ENCODE measurements around the gene PRKCB. TPM values are rescaled to one million over a fixed set of nuclear protein-coding genes. Genes with fewer than 3 reads are reported as not detected.
"Not testable (repeated sequence)": the region's sequence is repeated elsewhere in the genome, so short reads cannot be mapped to it uniquely, and the experiment has no call there.

PRKCB gene
- total RNA-seq, 2 experiments from 2014 or later, result 77.8 to 81.0 TPM

GRCh38 chr16:24204150-24204665, 368.4 kb downstream of the PRKCB start:
- POLR2A ChIA-PET, result no interaction called here

GRCh38 chr16:24206926-24207325, 371.1 kb downstream of the PRKCB start:
- no peak for DNase-seq
- Mint-ChIP-seq H3K4me3 (no peak overlapping the region), H3K27ac (no peak overlapping the region), H3K27me3 (no peaks in the 10 kb centered on the region), H3K36me3 (ENCODE audit: low read depth) (peaks cover 24% of the 10 kb centered on the region), H3K9me3 (no peaks in the 10 kb centered on the region), H3K4me1 (no peaks in the 10 kb centered on the region)
- ChIA-PET POLR2A (no interaction called here), CTCF (interaction anchor here (0.5 to 0.7 kb wide), 3 partner anchors 16 to 928 kb away, joined by 3 to 4 read pairs (median 3); no protein-coding TSS in a partner anchor)

More at GRCh38 chr16:24204150-24204665, 368.4 kb downstream of the PRKCB start:
- CTCF ChIA-PET, result interaction anchor here (0.6 kb wide), 1 partner anchor 1847 kb away, joined by 3 read pairs; no protein-coding TSS in a partner anchor
- no peak overlapping the region for H3K27ac Mint-ChIP-seq
- H3K9me3 Mint-ChIP-seq, result no peaks in the 10 kb centered on the region
- no peak overlapping the region for H3K4me3 Mint-ChIP-seq
- H3K4me1 Mint-ChIP-seq, result no peaks in the 10 kb centered on the region
- DNase-seq, result no peak
- peaks cover 22% of the 10 kb centered on the region for H3K36me3 Mint-ChIP-seq (ENCODE audit: low read depth)
- no peaks in the 10 kb centered on the region for H3K27me3 Mint-ChIP-seq

GRCh38 chr16:24208710-24209109, 372.9 kb downstream of the PRKCB start:
- Mint-ChIP-seq H3K27me3 (no peaks in the 10 kb centered on the region), H3K4me1 (no peaks in the 10 kb centered on the region), H3K4me3 (no peak overlapping the region), H3K9me3 (no peaks in the 10 kb centered on the region), H3K36me3 (ENCODE audit: low read depth) (peaks cover 16% of the 10 kb centered on the region), H3K27ac (no peak overlapping the region)
- CTCF ChIA-PET, result interaction anchor here (0.5 to 0.8 kb wide), 2 partner anchors 104 to 137 kb away, joined by 3 read pairs; no protein-coding TSS in a partner anchor
- DNase-seq, result no peak
- POLR2A ChIA-PET, result no interaction called here

- no peak for DNase-seq
- H3K27me3 Mint-ChIP-seq, result no peaks in the 10 kb centered on the region
- no peaks in the 10 kb centered on the region for H3K4me1 Mint-ChIP-seq
- peaks cover 14% of the 10 kb centered on the region for H3K36me3 Mint-ChIP-seq (ENCODE audit: low read depth)
- ChIA-PET CTCF (no interaction called here), POLR2A (no interaction called here)
- H3K4me3 Mint-ChIP-seq, result no peak overlapping the region
- H3K27ac Mint-ChIP-seq, result no peak overlapping the region
- no peaks in the 10 kb centered on the region for H3K9me3 Mint-ChIP-seq
Measured at GRCh38 chr16:24214992-24215391, 379.2 kb downstream of the PRKCB start.

GRCh38 chr16:24216961-24217360, 381.2 kb downstream of the PRKCB start:
- DNase-seq, result no peak
- Mint-ChIP-seq H3K4me3 (no peak overlapping the region), H3K4me1 (no peaks in the 10 kb centered on the region), H3K27ac (no peak overlapping the region), H3K36me3 (ENCODE audit: low read depth) (peaks cover 25% of the 10 kb centered on the region), H3K27me3 (no peaks in the 10 kb centered on the region), H3K9me3 (no peaks in the 10 kb centered on the region)
- CTCF ChIA-PET, result no interaction called here
- POLR2A ChIA-PET, result no interaction called here

GRCh38 chr16:24217461-24217860, 381.7 kb downstream of the PRKCB start:
- DNase-seq, result no peak
- Mint-ChIP-seq H3K27ac (no peak overlapping the region), H3K4me3 (no peak overlapping the region), H3K4me1 (no peaks in the 10 kb centered on the region), H3K9me3 (no peaks in the 10 kb centered on the region), H3K27me3 (no peaks in the 10 kb centered on the region), H3K36me3 (ENCODE audit: low read depth) (peaks cover 25% of the 10 kb centered on the region)
- ChIA-PET CTCF (interaction anchor here (0.6 kb wide), 1 partner anchor 656 kb away, joined by 4 read pairs; no protein-coding TSS in a partner anchor), POLR2A (no interaction called here)

- Mint-ChIP-seq H3K27ac (no peak overlapping the region), H3K4me1 (no peaks in the 10 kb centered on the region), H3K9me3 (no peaks in the 10 kb centered on the region), H3K27me3 (no peaks in the 10 kb centered on the region), H3K36me3 (ENCODE audit: low read depth) (peaks cover 24% of the 10 kb centered on the region), H3K4me3 (no peak overlapping the region)
- no peak for DNase-seq
- ChIA-PET CTCF (interaction anchor here (0.6 kb wide), 2 partner anchors 10 to 655 kb away, joined by 4 to 5 read pairs; no protein-coding TSS in a partner anchor), POLR2A (no interaction called here)
Measured at GRCh38 chr16:24218299-24218698, 382.5 kb downstream of the PRKCB start.

GRCh38 chr16:24221219-24221618, 385.4 kb downstream of the PRKCB start:
- Mint-ChIP-seq H3K27me3 (no peaks in the 10 kb centered on the region), H3K9me3 (no peaks in the 10 kb centered on the region), H3K36me3 (ENCODE audit: low read depth) (peaks cover 16% of the 10 kb centered on the region), H3K27ac (no peak overlapping the region), H3K4me1 (no peaks in the 10 kb centered on the region), H3K4me3 (no peak overlapping the region)
- ChIA-PET CTCF (no interaction called here), POLR2A (no interaction called here)
- no peak for DNase-seq

- H3K9me3 Mint-ChIP-seq, result no peaks in the 10 kb centered on the region
- H3K27ac Mint-ChIP-seq, result no peak overlapping the region
- CTCF ChIA-PET, result no interaction called here
- H3K36me3 Mint-ChIP-seq (ENCODE audit: low read depth), result no peaks in the 10 kb centered on the region
- POLR2A ChIA-PET, result no interaction called here
- no peak overlapping the region for H3K4me3 Mint-ChIP-seq
- H3K27me3 Mint-ChIP-seq, result no peaks in the 10 kb centered on the region
- no peaks in the 10 kb centered on the region for H3K4me1 Mint-ChIP-seq
- DNase-seq, result no peak
Measured at GRCh38 chr16:24228514-24228913, 392.7 kb downstream of the PRKCB start.

- no peak for DNase-seq
- no peaks in the 10 kb centered on the region for H3K9me3 Mint-ChIP-seq
- H3K36me3 Mint-ChIP-seq (ENCODE audit: low read depth), result no peaks in the 10 kb centered on the region
- POLR2A ChIA-PET, result no interaction called here
- no peaks in the 10 kb centered on the region for H3K27me3 Mint-ChIP-seq
- H3K4me3 Mint-ChIP-seq, result no peak overlapping the region
- H3K4me1 Mint-ChIP-seq, result no peaks in the 10 kb centered on the region
- no peak overlapping the region for H3K27ac Mint-ChIP-seq
- CTCF ChIA-PET, result no interaction called here
Measured at GRCh38 chr16:24232936-24233335, 397.2 kb downstream of the PRKCB start.

GRCh38 chr16:24234737-24235136, 399.0 kb downstream of the PRKCB start:
- ChIA-PET CTCF (interaction anchor here (0.6 to 1.5 kb wide), 2 partner anchors 8 to 66 kb away, joined by 3 to 4 read pairs; no protein-coding TSS in a partner anchor), POLR2A (no interaction called here)
- H3K4me3 Mint-ChIP-seq, result no peak overlapping the region
- peaks cover 8% of the 10 kb centered on the region for H3K9me3 Mint-ChIP-seq
- no peaks in the 10 kb centered on the region for H3K4me1 Mint-ChIP-seq
- no peaks in the 10 kb centered on the region for H3K27me3 Mint-ChIP-seq
- no peak for DNase-seq
- no peak overlapping the region for H3K27ac Mint-ChIP-seq
- no peaks in the 10 kb centered on the region for H3K36me3 Mint-ChIP-seq (ENCODE audit: low read depth)

GRCh38 chr16:24235806-24236205, 400.0 kb downstream of the PRKCB start:
- ChIA-PET CTCF (no interaction called here), POLR2A (no interaction called here)
- Mint-ChIP-seq H3K9me3 (peaks cover 8% of the 10 kb centered on the region), H3K4me3 (no peak overlapping the region), H3K36me3 (ENCODE audit: low read depth) (no peaks in the 10 kb centered on the region), H3K4me1 (no peaks in the 10 kb centered on the region), H3K27ac (no peak overlapping the region), H3K27me3 (no peaks in the 10 kb centered on the region)
- DNase-seq, result no peak

- H3K4me3 Mint-ChIP-seq; DNase-seq; H3K4me1 Mint-ChIP-seq; H3K27ac Mint-ChIP-seq; H3K36me3 Mint-ChIP-seq (ENCODE audit: low read depth); H3K9me3 Mint-ChIP-seq; POLR2A ChIA-PET; H3K27me3 Mint-ChIP-seq: not testable (repeated sequence)
- CTCF ChIA-PET, result interaction anchor here (0.5 to 1.3 kb wide), 2 partner anchors 168 to 1059 kb away, joined by 3 read pairs; no protein-coding TSS in a partner anchor
Measured at GRCh38 chr16:24238846-24239245, 403.1 kb downstream of the PRKCB start.

All from activated CD4-positive, alpha-beta T cell treated with anti-CD3 and anti-CD28 coated beads, Interleukin-2, amount 10 ng/mL, durations not matched to agents 7 days and 5 days (primary cell).